NOMO-1 (cell line): ENCODE results near the gene AGTR1.

Experiments used
- DNase-seq, 2 experiments: peaks; one replicate each; lab custom pipeline; 2025; ENCODE audit not compliant: unreplicated experiment in 2 of 2; lab: John Stamatoyannopoulos, UW

The AGTR1 gene

GRCh38 chr3:148697306-148698189 is at the start of gene AGTR1:
TSS of gene AGTR1 (plus strand) at chr3:148697903. CDS start at chr3:148741036, 43,133 bp downstream.
- no peak for DNase-seq

DNA sequence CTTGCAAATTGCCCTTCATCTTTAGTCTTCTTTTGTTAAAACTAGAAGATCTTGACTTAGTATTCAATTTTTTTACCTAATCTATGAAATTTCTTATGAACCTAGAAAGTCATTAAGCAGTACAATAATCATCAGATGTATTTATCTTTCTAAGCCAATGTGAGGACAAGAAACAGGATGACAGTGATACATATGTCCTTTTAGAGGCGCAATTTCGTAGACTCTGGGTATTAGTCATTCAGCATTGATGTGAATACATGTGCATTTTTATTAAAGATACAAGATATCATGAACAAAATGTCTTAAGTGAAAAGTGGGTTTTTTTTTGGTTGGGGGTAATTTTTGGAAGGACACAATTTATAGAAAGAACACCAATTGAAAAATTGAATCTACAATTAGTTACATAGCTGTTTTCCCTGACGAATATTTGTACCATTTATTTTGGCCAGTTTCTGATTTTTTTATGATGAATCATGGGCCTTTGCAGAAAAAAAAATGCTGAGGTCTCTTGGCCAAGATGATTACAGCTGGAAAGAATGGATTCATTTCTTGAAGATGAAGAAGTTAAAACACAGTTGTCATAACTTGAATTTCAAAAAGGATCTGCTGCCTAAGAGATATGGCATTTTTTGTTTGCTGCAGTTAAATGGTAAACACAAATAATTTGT is 48.9 kb upstream of the AGTR1 start:
- DNase-seq: no peak

DNA sequence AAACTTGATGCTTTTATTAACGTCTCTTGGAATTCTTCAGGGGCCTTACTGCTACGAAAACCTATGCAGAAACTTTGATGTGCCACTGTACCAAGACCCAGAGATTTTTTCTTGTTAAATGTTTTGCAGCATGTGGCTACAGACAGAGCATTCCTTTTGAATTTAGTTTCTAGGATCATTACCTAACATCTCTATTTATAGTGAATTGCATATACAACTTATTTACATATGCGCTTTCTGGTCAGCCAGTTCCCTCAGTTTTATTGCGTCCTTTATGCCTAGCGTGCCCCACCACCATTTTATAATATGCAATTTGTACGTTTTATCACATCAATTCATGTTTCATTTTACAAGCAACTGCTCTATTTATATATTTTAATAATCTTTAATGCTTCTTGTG is 46.2 kb upstream of the AGTR1 start:
- DNase-seq: no peak

GRCh38 chr3:148654433-148654832 is 43.3 kb upstream of the AGTR1 start:
- no peak for DNase-seq

GRCh38 chr3:148657470-148657869 is 40.2 kb upstream of the AGTR1 start:
- DNase-seq: no peak

GRCh38 chr3:148659512-148659911 is 38.2 kb upstream of the AGTR1 start:
- DNase-seq: no peak

GRCh38 chr3:148680289-148680688 is 17.4 kb upstream of the AGTR1 start:
- DNase-seq: no peak

DNA sequence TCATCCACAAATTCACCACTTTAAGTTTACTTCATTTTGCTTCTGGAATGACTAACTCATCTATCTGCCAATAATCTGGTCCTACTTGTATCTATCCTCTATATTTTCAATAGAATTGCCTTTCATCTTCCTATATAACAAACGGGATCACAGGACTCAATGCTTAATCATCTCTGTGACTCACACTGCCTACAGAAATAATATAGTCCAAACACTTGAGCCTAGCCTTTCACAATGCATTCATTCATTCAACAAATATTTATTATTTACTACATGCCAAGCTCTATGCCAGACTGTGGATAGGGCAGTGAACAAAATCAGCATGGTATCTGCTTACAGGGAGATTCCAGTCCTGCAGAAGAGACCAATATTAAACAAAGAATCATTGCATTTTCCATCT is 16.6 kb upstream of the AGTR1 start:
- DNase-seq: no peak

DNA sequence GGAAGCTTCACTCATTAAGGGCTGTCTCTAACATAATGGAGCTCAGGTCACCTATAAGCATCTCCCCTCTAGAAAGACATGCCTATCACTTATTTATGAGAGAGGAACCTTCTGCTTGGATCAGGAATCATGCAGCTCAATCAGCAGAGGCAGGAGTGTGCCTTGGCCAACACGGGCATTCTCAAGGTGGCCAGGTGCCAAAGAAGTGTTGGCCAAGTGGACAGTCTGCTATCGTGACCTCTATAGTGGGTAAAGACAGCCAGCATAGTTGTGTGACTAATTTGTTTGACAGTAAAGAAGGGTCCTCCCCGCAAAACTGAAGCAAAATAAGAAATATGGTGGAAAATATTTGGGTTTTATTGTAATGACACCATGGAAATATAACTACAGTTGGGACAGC is 14.7 kb upstream of the AGTR1 start:
- no peak for DNase-seq

DNA sequence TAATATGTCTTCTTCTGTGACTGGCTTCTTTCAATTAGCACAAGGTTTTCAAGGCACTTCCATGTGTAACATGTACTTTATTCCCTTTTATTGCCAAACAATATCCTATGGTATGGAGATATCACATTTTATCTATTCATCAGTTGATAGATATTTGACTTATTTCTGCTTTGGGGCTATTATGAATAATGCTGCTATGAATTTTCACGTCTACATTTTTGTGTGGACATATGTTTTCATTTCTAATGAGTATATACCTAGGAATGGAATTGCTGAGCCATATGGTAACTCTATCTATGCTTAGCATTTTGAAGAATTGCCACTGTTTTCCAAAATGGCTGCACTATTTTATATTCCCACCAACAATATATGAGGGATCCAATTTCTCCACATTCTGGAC is 3.6 kb upstream of the AGTR1 start:
- DNase-seq: no peak

DNA sequence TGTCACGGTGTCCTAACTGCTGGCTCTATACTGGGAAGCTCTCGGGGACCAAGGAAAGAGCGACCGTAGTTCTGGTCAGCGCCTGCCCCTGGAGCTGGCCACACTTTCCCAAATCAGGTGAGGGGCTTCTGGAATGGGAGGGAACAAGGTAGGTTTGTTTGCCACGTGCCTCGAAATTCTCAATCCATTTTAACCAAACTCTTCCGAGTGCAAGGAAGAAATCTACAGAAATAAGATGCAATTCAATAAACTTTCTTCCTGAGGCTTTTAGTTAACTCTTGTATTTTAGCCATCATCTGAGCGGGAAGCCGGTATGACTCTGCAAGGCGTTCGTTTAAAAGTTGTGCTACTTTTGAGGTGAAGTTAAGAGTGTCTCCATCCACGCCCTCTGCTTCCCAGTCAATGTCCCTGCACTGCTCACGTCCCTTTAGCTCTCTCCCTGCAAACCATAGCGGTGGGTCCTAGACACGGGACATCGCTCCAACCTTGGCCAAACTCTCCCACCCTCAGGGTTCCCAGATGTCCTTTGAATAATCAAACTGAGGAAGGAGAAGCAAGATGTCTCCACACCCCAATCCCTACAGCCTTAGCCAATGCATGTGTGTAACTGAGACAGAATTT is 597 bp downstream of the AGTR1 start:
- DNase-seq: no peak

DNA sequence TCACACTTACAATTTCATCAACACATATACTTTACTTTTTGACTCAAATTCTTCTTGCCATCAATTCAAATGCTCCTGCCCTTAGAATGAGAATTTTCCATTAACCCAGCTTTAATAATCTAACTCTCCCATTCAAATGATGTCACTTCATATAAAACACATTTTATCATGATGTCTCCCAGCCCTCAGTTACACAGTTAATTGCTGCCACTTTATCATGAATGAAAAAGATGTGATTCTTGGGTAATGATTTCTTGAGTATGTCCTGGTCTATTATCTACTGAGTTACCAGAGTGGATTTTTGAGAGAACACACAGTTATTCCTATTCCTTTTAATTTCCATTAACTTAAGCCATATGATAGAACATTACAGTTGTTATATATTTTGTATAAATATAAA is 7.6 kb downstream of the AGTR1 start:
- no peak for DNase-seq

- DNase-seq: no peak
Measured at GRCh38 chr3:148707601-148708380, 10.1 kb downstream of the AGTR1 start.

GRCh38 chr3:148708409-148708808 is 10.7 kb downstream of the AGTR1 start:
- no peak for DNase-seq

DNA sequence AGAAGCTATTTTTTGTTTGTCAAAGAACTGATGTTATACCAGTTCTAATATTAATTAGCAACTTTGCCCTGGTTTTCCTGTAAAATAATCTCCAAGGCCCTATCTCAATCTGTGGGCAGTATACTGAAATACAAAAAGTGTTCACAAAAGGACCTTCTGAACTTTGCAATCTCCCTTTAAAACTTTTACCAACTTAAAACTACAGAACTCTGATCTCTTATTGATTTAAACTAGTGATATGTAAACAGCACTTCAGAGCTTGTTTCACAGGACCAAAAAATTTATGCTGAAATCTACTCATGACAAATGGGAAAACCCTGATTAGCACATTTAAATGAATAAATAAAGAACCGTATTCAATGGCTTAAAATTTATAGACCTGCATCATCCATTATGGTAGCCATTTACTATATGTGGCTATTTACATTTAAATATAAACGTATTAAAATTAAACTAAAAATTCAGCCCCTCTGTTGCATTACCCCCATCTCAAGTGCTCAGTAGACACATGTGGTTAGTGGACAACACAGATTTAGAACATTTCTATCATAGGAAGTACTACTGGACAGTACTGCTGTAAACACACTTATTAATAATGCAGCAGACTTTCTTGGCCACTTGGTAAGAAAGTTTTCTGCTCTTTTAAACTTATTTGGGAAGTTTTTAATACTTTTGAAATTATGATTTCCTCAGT is 12.0 kb downstream of the AGTR1 start:
- no peak for DNase-seq

GRCh38 chr3:148710665-148711064 is 13.0 kb downstream of the AGTR1 start:
- DNase-seq: no peak

- no peak for DNase-seq
Measured at GRCh38 chr3:148711981-148712666, 14.4 kb downstream of the AGTR1 start.

GRCh38 chr3:148714521-148714920 is 16.8 kb downstream of the AGTR1 start:
- no peak for DNase-seq

- no peak for DNase-seq
Measured at GRCh38 chr3:148716657-148717056, 19.0 kb downstream of the AGTR1 start.
